H1 (cell line): ENCODE data around the gene PSMD12. TPM values are rescaled to one million over a fixed set of nuclear protein-coding genes. Genes with fewer than 3 reads are reported as not detected.

Experiments used
- CTCF ChIA-PET: fragments of 300-600 bp; sonication (Branson Sonifier 250); formaldehyde crosslinking; loops from one replicate; lab custom pipeline; 2021; ENCODE audit not compliant: partially characterized antibody; lab: Charles Lee
- POLR2A ChIA-PET: fragments of 300-600 bp; sonication (Branson Sonifier 250); formaldehyde crosslinking; loops from one replicate; lab custom pipeline; 2021; ENCODE audit warnings: inconsistent platforms; ENCODE audit not compliant: partially characterized antibody; lab: Charles Lee
- DNase-seq, 2 experiments: peaks; one replicate each; pipeline versions ENCODE4 v3.0.0 to v3.0.0-alpha.2; 2010 to 2022; ENCODE audit warnings: low spot score in 2 of 2, low read depth in 1 of 2, mixed read lengths in 1 of 2
- FAIRE-seq: peaks from 2 replicates; lab custom pipeline; 2011; peaks lifted over from hg19 to GRCh38; lab: Jason Lieb, UNC
- H2AFZ ChIP-seq: 2 replicates; pipeline ENCODE4 v1.8.1; 2012; ENCODE audit warnings: low read length, inconsistent platforms
- H2AK5ac ChIP-seq: 2 replicates; pipeline ENCODE4 v1.6.1; 2013; ENCODE audit warnings: low read depth, low read length
- H2BK120ac ChIP-seq: replicated peaks from 2 replicates; pipeline ENCODE3; 2013; ENCODE audit warnings: low read depth, low read length, inconsistent platforms
- H2BK12ac ChIP-seq: 2 replicates; pipeline ENCODE4 v1.6.1; 2013; ENCODE audit warnings: low read depth, low read length
- H2BK15ac ChIP-seq: 2 replicates; pipeline ENCODE4 v1.6.1; 2013; ENCODE audit warnings: low read length
- H2BK20ac ChIP-seq: 2 replicates; pipeline ENCODE4 v1.6.1; 2013; ENCODE audit warnings: low read length
- H2BK5ac ChIP-seq: 2 replicates; pipeline ENCODE4 v1.6.1; 2013; ENCODE audit warnings: low read depth, low read length
- H3K14ac ChIP-seq: 2 replicates; pipeline ENCODE4 v1.6.1; 2013; ENCODE audit warnings: inconsistent platforms; ENCODE audit not compliant: insufficient read length
- H3K18ac ChIP-seq: 2 replicates; pipeline ENCODE4 v1.6.1; 2013; ENCODE audit warnings: low read length; ENCODE audit errors: extremely low read depth
- H3K23ac ChIP-seq: 2 replicates; pipeline ENCODE4 v1.6.1; 2013; ENCODE audit warnings: inconsistent platforms; ENCODE audit not compliant: insufficient read length
- H3K23me2 ChIP-seq: 2 replicates; pipeline ENCODE4 v1.6.1; 2013; ENCODE audit warnings: low read depth, low read length
- H3K27ac ChIP-seq: 2 replicates; pipeline ENCODE4 v1.6.1; 2011; ENCODE audit warnings: low read depth, low read length, inconsistent platforms
- H3K27me3 ChIP-seq, 4 experiments: replicated peaks in 1 of 4; 1 replicate in 1 of 4; 2 replicates in 3 of 4; pipeline versions ENCODE4 v1.6.1 to v1.8.1; 2011 to 2013; ENCODE audit warnings: low read length in 3 of 4, mild to moderate bottlenecking in 3 of 4, inconsistent platforms in 2 of 4, mixed read lengths in 2 of 4, moderate library complexity in 1 of 4; ENCODE audit not compliant: control insufficient read depth in 3 of 4, insufficient read depth in 3 of 4; ENCODE audit errors: extremely low read depth in 1 of 4
- H3K36me3 ChIP-seq, 4 experiments: 2 replicates each; pipeline versions ENCODE4 v1.6.1 to v1.8.1; 2011 to 2013; ENCODE audit warnings: mild to moderate bottlenecking in 4 of 4, low read length in 3 of 4, moderate library complexity in 2 of 4, control low read depth in 1 of 4, inconsistent platforms in 1 of 4; ENCODE audit not compliant: insufficient read depth in 4 of 4, control insufficient read depth in 2 of 4
- H3K4ac ChIP-seq: replicated peaks from 2 replicates; pipeline ENCODE3; 2013; ENCODE audit warnings: low read length, low read depth, mixed read lengths, inconsistent platforms; ENCODE audit not compliant: insufficient read length
- H3K4me1 ChIP-seq, 4 experiments: replicated peaks in 1 of 4; 1 replicate in 1 of 4; 2 replicates in 3 of 4; pipeline versions ENCODE4 v1.6.1 to v1.8.1; 2011 to 2013; ENCODE audit warnings: low read length in 3 of 4, inconsistent platforms in 2 of 4, mixed read lengths in 1 of 4; ENCODE audit not compliant: insufficient read depth in 4 of 4, control insufficient read depth in 3 of 4
- H3K4me2 ChIP-seq, 2 experiments: 2 replicates each; pipeline versions ENCODE4 v1.6.1 to v1.8.1; 2011 to 2013; ENCODE audit warnings: low read depth in 2 of 2, low read length in 2 of 2, control low read depth in 1 of 2, inconsistent platforms in 1 of 2, mild to moderate bottlenecking in 1 of 2; ENCODE audit not compliant: insufficient read depth in 1 of 2
- H3K4me3 ChIP-seq, 4 experiments: fragments of 200-600, 300-600 bp in 1 of 4; sonication (generic), shearing (Covaris generic), sonication (Bioruptor Twin) in 1 of 4; 2 replicates each; pipeline versions ENCODE4 v1.5.1 to v1.8.1; 2011 to 2016; ENCODE audit warnings: low read length in 4 of 4, low read depth in 3 of 4, control low read depth in 2 of 4, inconsistent platforms in 2 of 4, mild to moderate bottlenecking in 2 of 4, mixed read lengths in 1 of 4, moderate library complexity in 1 of 4; ENCODE audit not compliant: insufficient read depth in 2 of 4; ENCODE audit errors: extremely low read depth in 1 of 4
- H3K56ac ChIP-seq: replicated peaks from 2 replicates; pipeline ENCODE3; 2013; ENCODE audit warnings: low read depth, mild to moderate bottlenecking, mixed read lengths, low read length, inconsistent platforms; ENCODE audit not compliant: insufficient read length
- H3K79me1 ChIP-seq: 2 replicates; pipeline ENCODE4 v1.6.1; 2013; ENCODE audit warnings: low read depth, low read length, control low read depth
- H3K79me2 ChIP-seq, 2 experiments: 2 replicates each; pipeline versions ENCODE4 v1.6.1 to v1.8.1; 2012 to 2013; ENCODE audit warnings: low read length in 2 of 2, mild to moderate bottlenecking in 2 of 2, inconsistent platforms in 1 of 2; ENCODE audit not compliant: insufficient read depth in 2 of 2, control insufficient read depth in 1 of 2
- H3K9ac ChIP-seq, 4 experiments: replicated peaks in 1 of 4; 1 replicate in 1 of 4; 2 replicates in 3 of 4; pipeline versions ENCODE4 v1.6.1 to v1.8.1; 2011 to 2013; ENCODE audit warnings: low read depth in 3 of 4, low read length in 3 of 4, control low read depth in 2 of 4, mild to moderate bottlenecking in 2 of 4, moderate library complexity in 2 of 4, inconsistent platforms in 1 of 4; ENCODE audit errors: extremely low read depth in 1 of 4
- H3K9me3 ChIP-seq, 2 experiments: 2 replicates each; pipeline versions ENCODE4 v1.6.1 to v1.8.1; 2012 to 2013; ENCODE audit warnings: mild to moderate bottlenecking in 2 of 2, moderate library complexity in 2 of 2, control low read depth in 1 of 2, inconsistent platforms in 1 of 2, low read depth in 1 of 2, low read length in 1 of 2, mixed read lengths in 1 of 2; ENCODE audit not compliant: insufficient read depth in 2 of 2
- H4K20me1 ChIP-seq, 2 experiments: replicated peaks in 1 of 2; 2 replicates each; pipeline versions ENCODE3 to v1.8.1; 2011 to 2013; ENCODE audit warnings: inconsistent platforms in 2 of 2, low read length in 2 of 2, mild to moderate bottlenecking in 1 of 2; ENCODE audit not compliant: insufficient read depth in 2 of 2, control insufficient read depth in 1 of 2
- H4K5ac ChIP-seq: 2 replicates; pipeline ENCODE4 v1.6.1; 2013; ENCODE audit warnings: low read length, low read depth, mixed read lengths, inconsistent platforms; ENCODE audit not compliant: insufficient read length
- H4K8ac ChIP-seq: 2 replicates; pipeline ENCODE4 v1.8.0; 2013; ENCODE audit warnings: mild to moderate bottlenecking, moderate library complexity, low read length, inconsistent platforms; ENCODE audit not compliant: insufficient read depth; ENCODE audit errors: extremely low read depth
- H4K91ac ChIP-seq: replicated peaks from 2 replicates; pipeline ENCODE3; 2013; ENCODE audit warnings: low read length, mixed read lengths, inconsistent platforms; ENCODE audit not compliant: insufficient read length
- CBX8 ChIP-seq: fragments of 300-800, 300-1000 bp; sonication (generic); IDR thresholded peaks from 2 replicates; pipeline ENCODE4 v1.7.1; 2016; ENCODE audit warnings: low read depth, low read length, borderline replicate concordance
- EP300 ChIP-seq, 2 experiments: IDR thresholded peaks; 1 replicate in 1 of 2; 2 replicates in 1 of 2; pipeline ENCODE4 v1.6.1; 2011 to 2012; ENCODE audit warnings: low read depth in 2 of 2, low read length in 2 of 2, mild to moderate bottlenecking in 2 of 2, borderline replicate concordance in 1 of 2, inconsistent platforms in 1 of 2, moderate library complexity in 1 of 2
- POLR2A ChIP-seq, 2 experiments: IDR thresholded peaks; 1 replicate in 1 of 2; 2 replicates in 1 of 2; pipeline ENCODE4 v1.6.1; 2011; ENCODE audit warnings: low read depth in 2 of 2, low read length in 2 of 2, mild to moderate bottlenecking in 2 of 2; ENCODE audit errors: control extremely low read depth in 1 of 2
- RAD21 ChIP-seq, 2 experiments: IDR thresholded peaks in 1 of 2; conservative IDR thresholded peaks in 1 of 2; 2 replicates each; pipeline ENCODE4 v1.6.1; 2011; ENCODE audit warnings: low read depth in 2 of 2, low read length in 2 of 2, improper control_type of control experiment in 1 of 2, inconsistent platforms in 1 of 2, mild to moderate bottlenecking in 1 of 2, moderate library complexity in 1 of 2
- RBBP5 ChIP-seq: IDR thresholded peaks from 2 replicates; pipeline ENCODE4 v1.7.1; 2012; ENCODE audit warnings: low read depth, mild to moderate bottlenecking, inconsistent platforms, low read length, moderate library complexity, borderline replicate concordance
- RFX5 ChIP-seq: IDR thresholded peaks from 2 replicates; pipeline ENCODE4 v1.6.1; 2011; ENCODE audit warnings: low read depth, low read length, improper control_type of control experiment, borderline replicate concordance
- SRF ChIP-seq: IDR thresholded peaks from 2 replicates; pipeline ENCODE4 v1.6.1; 2011; ENCODE audit warnings: mild to moderate bottlenecking, low read depth, low read length, moderate library complexity
- TBP ChIP-seq: IDR thresholded peaks from 2 replicates; pipeline ENCODE4 v1.6.1; 2011; ENCODE audit warnings: low read depth, low read length, improper control_type of control experiment
- WGBS, 2 experiments: shearing (Covaris generic) in 1 of 2; methylation state at CpG; one replicate each; pipeline versions ENCODE4 v1.1.6 to v1.1.7; 2013 to 2015; ENCODE audit warnings: low lambda C conversion rate in 2 of 2, mixed read lengths in 2 of 2, inconsistent platforms in 1 of 2, low coverage in 1 of 2, missing lambda C conversion rate in 1 of 2; ENCODE audit not compliant: insufficient replicate concordance in 2 of 2, insufficient coverage in 1 of 2, insufficient read length in 1 of 2; ENCODE audit errors: extremely low coverage in 1 of 2, missing lambda C conversion rate in 1 of 2; 5-methylcytosine and 5-hydroxymethylcytosine counted together
- polyA plus RNA-seq, 7 experiments: library from polyadenylated mRNA; depleted of rRNA in 3 of 7; stranded (reverse) in 5 of 7; unstranded in 2 of 7; fragments of >200 nt in 5 of 7; fragments of 200-250 nt in 2 of 7; gene quantifications; 1 replicate in 5 of 7; 2 replicates in 1 of 7; 4 replicates in 1 of 7; pipeline versions ENCODE4 v1.2.1 to v1.2.3, GENCODE V29; 2011 to 2013; ENCODE audit warnings: missing spikeins in 2 of 7, mixed read lengths in 2 of 7
- total RNA-seq: library from RNA; stranded (reverse); fragmentation: NEBNext Ultra II Directional; extraction: Animal tissue kit (Norgen Biotek cat#: 25700); gene quantifications from 2 replicates; pipeline ENCODE4 v1.2.1, GENCODE V29; 2021

The PSMD12 gene
- total and polyA plus RNA-seq, 2 of the 8 experiments (the other 6 are each of a cell fraction or from before 2014, with no cell fraction given) = 14.0 to 82.4 TPM

DNA sequence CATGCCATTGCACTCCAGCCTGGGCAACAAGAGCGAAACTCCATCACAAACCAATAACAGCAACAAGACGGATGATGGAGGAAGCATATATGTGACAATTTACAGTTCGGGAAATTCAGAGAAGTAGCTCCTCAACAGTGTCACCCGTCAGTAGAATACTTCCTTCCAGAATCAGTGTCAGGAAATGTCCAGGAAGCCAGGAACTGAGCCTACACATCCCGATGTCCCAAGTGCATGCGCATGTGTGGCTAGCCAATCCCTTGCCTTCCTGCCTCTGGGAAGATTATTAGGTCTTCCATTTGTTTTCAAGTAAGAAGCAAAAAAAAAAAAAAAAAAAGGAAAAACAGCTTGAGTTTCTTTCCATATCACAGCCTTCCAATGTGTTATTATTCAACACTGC is 9.3 kb upstream of the PSMD12 start:
- no peak overlapping the region for H4K91ac ChIP-seq
- H3K4ac ChIP-seq = no peak overlapping the region
- peaks cover 2 to 5% (median 4%) of the 10 kb centered on the region in 4 experiments; a peak in 6 of 7 replicates for H3K4me1 ChIP-seq
- H3K18ac ChIP-seq = no peak overlapping the region
- DNase-seq (no peak), FAIRE-seq (no peak)
- H2BK120ac ChIP-seq = no peak overlapping the region
- no peak overlapping the region for H3K56ac ChIP-seq
- H2AFZ ChIP-seq = no peak overlapping the region
- 0 out of 8 replicates have a peak overlapping the region, but pooled peaks of 1 of the 4 experiments have one; percentile 95 for H3K4me3 ChIP-seq
- H4K20me1 ChIP-seq = no peaks in the 10 kb centered on the region
- H3K27ac ChIP-seq = no peak overlapping the region
- H3K4me2 ChIP-seq = no peak overlapping the region; a peak in 1 of 4 replicates
- ChIA-PET CTCF (interaction anchor here (0.5 to 3.6 kb wide), 25 partner anchors 11 to 936 kb away, joined by 3 to 22 read pairs (median 5); no protein-coding TSS in a partner anchor), POLR2A (interaction anchor here (1.0 to 1.1 kb wide), 2 partner anchors 11 to 14 kb away, joined by 3 to 4 read pairs; no protein-coding TSS in a partner anchor)
- no peak overlapping the region for H2BK5ac ChIP-seq
- H4K8ac ChIP-seq = no peak overlapping the region; the same call in 1 of the 2 replicates
- no peak overlapping the region; the same call in 1 of the 2 replicates for H2BK15ac ChIP-seq
- no peak overlapping the region for H3K14ac ChIP-seq
- H3K23ac ChIP-seq = no peak overlapping the region
- H3K79me2 ChIP-seq = peaks cover 0 to 19% of the 10 kb centered on the region in 2 experiments; a peak in 2 of 4 replicates
- H4K5ac ChIP-seq = no peak overlapping the region
- no peak overlapping the region for H2BK20ac ChIP-seq
- no peak overlapping the region for H2AK5ac ChIP-seq
- peaks cover 13% of the 10 kb centered on the region; the same call in 1 of the 2 replicates for H3K23me2 ChIP-seq
- H3K36me3 ChIP-seq = peaks cover 0 to 3% (median 0%) of the 10 kb centered on the region in 4 experiments; a peak in 1 of 8 replicates
- H2BK12ac ChIP-seq = no peak overlapping the region
- H3K79me1 ChIP-seq = peaks cover 3% of the 10 kb centered on the region
- TF ChIP-seq TBP = no peak
- TF ChIP-seq SRF = no peak
- TF ChIP-seq RFX5 = no peak
- no peak for TF ChIP-seq RAD21 (IDR thresholded peaks at IDR 0.05 in 1 of 2, conservative IDR thresholded peaks at IDR 0.05 in 1 of 2; ENCODE audit: low read depth in 2 of 2, low read length in 2 of 2)
- no peak for TF ChIP-seq EP300 (IDR thresholded peaks at IDR 0.05; ENCODE audit: borderline replicate concordance in 1 of 2, low read depth in 2 of 2, low read length in 2 of 2)
- TF ChIP-seq POLR2A (IDR thresholded peaks at IDR 0.05; ENCODE audit: control extremely low read depth in 1 of 2, low read depth in 2 of 2, low read length in 2 of 2) = no peak
- no peak for TF ChIP-seq CBX8
- TF ChIP-seq RBBP5 = no peak
- H3K9me3 ChIP-seq = peaks cover 0 to 4% of the 10 kb centered on the region in 2 experiments; a peak in 1 of 4 replicates
- H3K9ac ChIP-seq = no peak overlapping the region
- 89% methylated on average over 6 of the region's 6 CpGs; no CpG with 5 or more reads in 1 of the 2 experiments for WGBS, 2 experiments
- no peaks in the 10 kb centered on the region for H3K27me3 ChIP-seq
